ENCODE data around the gene ZBTB18. TPM values are rescaled to one million over a fixed set of nuclear protein-coding genes. Genes with fewer than 3 reads are reported as not detected.

The ZBTB18 gene
- total RNA-seq, 6 experiments from 2014 or later = 19.4 to 24.5 (median 22.0) TPM

DNA sequence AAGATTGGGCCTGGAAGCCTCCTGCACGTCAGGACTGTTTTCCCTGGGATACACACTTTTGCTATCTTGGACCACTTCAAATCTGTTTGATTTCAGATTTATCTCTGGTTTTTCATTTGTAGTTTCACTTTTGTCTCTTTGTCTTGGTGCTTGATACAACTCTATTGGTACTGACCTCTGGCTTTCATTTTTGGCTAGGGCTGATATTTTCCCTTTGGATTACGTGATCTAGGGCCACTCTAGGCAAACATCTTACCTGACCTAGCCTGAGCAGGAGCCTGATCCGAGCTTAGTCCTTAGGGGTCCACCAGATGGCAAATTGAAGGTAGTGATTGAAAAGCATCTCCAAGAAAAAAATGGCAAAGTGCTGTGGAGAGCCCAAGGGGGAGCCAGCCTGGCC lies 39.6 kb downstream of the ZBTB18 start:
- no peak for DNase-seq
- peaks cover 20% of the 10 kb centered on the region for H3K4me1 Mint-ChIP-seq (ENCODE audit: low read depth)
- TF ChIP-seq, protein P1, sequence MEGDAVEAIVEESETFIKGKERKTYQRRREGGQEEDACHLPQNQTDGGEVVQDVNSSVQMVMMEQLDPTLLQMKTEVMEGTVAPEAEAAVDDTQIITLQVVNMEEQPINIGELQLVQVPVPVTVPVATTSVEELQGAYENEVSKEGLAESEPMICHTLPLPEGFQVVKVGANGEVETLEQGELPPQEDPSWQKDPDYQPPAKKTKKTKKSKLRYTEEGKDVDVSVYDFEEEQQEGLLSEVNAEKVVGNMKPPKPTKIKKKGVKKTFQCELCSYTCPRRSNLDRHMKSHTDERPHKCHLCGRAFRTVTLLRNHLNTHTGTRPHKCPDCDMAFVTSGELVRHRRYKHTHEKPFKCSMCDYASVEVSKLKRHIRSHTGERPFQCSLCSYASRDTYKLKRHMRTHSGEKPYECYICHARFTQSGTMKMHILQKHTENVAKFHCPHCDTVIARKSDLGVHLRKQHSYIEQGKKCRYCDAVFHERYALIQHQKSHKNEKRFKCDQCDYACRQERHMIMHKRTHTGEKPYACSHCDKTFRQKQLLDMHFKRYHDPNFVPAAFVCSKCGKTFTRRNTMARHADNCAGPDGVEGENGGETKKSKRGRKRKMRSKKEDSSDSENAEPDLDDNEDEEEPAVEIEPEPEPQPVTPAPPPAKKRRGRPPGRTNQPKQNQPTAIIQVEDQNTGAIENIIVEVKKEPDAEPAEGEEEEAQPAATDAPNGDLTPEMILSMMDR (IDR thresholded peaks at IDR 0.05) = no peak
- peaks cover 3% of the 10 kb centered on the region; the same call in 1 of the 2 replicates for H3K27me3 Mint-ChIP-seq (ENCODE audit: insufficient read depth)
- H3K9me3 Mint-ChIP-seq = peaks cover 14% of the 10 kb centered on the region; the same call in 1 of the 2 replicates
- peaks cover 13% of the 10 kb centered on the region for H3K36me3 Mint-ChIP-seq (ENCODE audit: low read depth)
- no peak overlapping the region for H3K4me3 Mint-ChIP-seq
- no peak overlapping the region for H3K27ac Mint-ChIP-seq

DNA sequence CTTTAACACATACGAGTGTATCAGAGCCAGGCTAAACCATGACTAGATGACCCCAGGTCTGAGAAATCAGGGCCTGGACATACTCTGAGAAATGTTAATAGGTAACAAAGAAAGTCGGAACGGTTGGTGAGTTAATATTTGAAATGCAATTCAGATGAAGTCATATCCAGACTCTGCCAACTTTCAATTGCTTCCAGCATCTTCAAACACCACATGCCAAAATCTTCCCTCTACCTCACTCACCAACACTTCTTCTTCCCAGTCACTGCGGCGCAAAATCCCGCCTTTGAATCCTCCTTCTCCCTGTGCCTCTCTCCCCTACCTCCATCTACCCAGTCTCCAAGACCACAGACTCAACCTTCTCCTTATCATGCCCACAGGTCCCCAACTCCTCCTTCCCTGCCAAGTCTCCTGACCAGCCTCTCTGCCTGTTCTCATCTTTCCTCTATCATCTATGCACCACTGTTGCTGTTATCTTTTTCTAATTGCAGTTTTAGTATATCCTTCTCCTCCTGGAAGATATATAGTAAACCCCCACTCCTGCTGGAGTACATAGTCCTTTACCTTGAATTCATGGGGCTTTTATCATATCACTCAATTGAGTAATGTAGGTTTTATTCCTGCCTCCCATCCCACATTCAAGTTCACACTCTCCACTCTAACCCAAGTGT lies 41.3 kb downstream of the ZBTB18 start:
- peak; percentile 56 for DNase-seq
- peaks cover 23% of the 10 kb centered on the region for H3K4me1 Mint-ChIP-seq (ENCODE audit: low read depth)
- H3K27ac Mint-ChIP-seq = peak overlapping the region; percentile 29

DNA sequence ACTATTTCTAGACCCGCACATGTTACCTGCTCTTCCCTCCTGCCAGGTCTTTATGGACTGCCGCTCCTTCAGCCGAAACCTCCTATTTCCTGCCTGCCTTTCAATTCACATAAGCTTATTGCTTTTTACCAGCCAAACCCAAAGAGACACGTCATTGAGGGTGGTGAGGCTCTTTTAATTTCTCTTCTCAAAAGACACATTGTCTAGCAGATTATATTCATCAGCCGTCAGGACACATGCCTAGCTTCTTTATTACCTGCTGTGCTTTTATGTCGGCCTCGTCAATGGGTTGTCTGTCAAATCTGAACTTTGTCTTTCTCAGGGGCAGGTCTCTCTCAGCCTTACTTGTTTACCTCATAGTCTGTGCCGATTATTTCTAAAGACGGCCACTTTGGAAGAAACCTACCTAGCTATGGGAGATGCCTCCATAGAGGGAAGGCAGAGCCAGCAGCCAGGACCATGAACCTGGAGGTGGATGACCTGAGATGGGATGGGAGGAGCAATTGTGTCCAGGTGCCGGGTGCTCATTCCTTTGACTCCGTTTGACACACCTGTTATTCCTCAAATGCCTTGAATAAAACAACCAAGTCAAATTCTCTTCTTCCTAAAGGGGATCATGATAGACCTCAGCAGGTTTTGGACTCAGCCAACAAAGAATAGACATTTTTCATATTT lies 42.0 kb downstream of the ZBTB18 start:
- Mint-ChIP-seq H3K27me3 (ENCODE audit: insufficient read depth) (no peaks in the 10 kb centered on the region), H3K4me1 (ENCODE audit: low read depth) (peaks cover 30% of the 10 kb centered on the region), H3K36me3 (ENCODE audit: low read depth) (no peaks in the 10 kb centered on the region), H3K4me3 (no peak overlapping the region), H3K27ac (peak overlapping the region; percentile 29), H3K9me3 (no peaks in the 10 kb centered on the region)
- no peak for DNase-seq
- TF ChIP-seq, protein P1 (IDR thresholded peaks at IDR 0.05) = no peak

More for the DNA sequence above, 41.3 kb downstream of the ZBTB18 start:
- H3K36me3 Mint-ChIP-seq (ENCODE audit: low read depth) = no peaks in the 10 kb centered on the region
- TF ChIP-seq, protein P1 (IDR thresholded peaks at IDR 0.05) = no peak
- H3K27me3 Mint-ChIP-seq (ENCODE audit: insufficient read depth) = no peaks in the 10 kb centered on the region; the same call in 1 of the 2 replicates
- no peak overlapping the region; the same call in 1 of the 2 replicates for H3K4me3 Mint-ChIP-seq
- no peaks in the 10 kb centered on the region for H3K9me3 Mint-ChIP-seq

DNA sequence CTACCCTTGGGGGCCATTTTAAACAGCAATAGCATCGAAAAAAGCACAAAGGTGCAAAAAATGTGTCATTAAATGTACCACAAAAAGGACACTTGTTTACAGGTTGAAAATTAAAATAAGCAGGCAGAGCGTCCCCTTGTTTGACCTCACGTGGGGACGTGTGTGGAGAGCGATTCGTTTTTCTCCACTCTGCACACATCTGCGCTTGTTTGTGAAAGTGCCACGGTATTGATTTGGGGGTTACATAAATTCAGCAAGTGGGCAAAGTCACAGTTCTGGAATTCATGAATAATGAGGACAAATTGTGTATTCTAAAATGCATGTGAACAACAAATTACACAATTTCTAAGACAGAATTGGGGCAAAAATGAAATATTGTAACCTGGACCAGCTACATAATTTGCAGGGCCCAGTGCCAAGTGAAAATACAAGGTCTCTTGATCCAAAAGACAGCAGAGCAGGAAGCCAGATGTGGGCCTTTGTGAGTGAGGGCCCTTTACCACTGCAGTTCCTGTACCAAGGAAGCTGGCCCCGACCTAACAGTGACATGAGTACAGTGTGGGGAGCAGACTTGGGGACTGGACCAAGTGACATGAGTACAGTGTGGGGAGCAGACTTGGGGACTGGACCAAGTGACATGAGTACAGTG lies 43.9 kb downstream of the ZBTB18 start:
- H3K27ac Mint-ChIP-seq = no peak overlapping the region
- no peak overlapping the region for H3K4me3 Mint-ChIP-seq
- no peaks in the 10 kb centered on the region for H3K27me3 Mint-ChIP-seq (ENCODE audit: insufficient read depth)
- no peak for DNase-seq
- no peaks in the 10 kb centered on the region for H3K9me3 Mint-ChIP-seq
- TF ChIP-seq, protein P1 (IDR thresholded peaks at IDR 0.05) = no peak
- peaks cover 6% of the 10 kb centered on the region for H3K36me3 Mint-ChIP-seq (ENCODE audit: low read depth)
- H3K4me1 Mint-ChIP-seq (ENCODE audit: low read depth) = peaks cover 34% of the 10 kb centered on the region

DNA sequence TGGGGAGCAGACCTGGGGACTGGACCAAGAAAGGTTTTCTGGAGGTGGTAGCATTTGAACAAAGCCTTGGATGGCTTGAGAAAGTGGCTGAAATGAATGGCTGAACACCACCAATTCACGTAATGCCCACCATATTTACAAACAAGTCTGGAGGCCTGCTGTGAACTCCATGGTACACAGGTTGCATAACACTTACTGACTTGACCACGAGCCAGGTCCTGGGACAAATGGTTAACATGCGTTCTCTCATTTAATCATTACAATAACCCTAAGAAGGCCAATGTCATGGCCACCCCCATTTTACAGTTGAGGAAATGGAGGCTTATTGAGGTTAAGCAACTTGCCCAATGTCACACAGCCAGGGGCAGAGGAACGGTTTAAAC lies 44.4 kb downstream of the ZBTB18 start:
- Mint-ChIP-seq H3K9me3 (no peaks in the 10 kb centered on the region), H3K27ac (no peak overlapping the region), H3K4me3 (no peak overlapping the region), H3K27me3 (ENCODE audit: insufficient read depth) (no peaks in the 10 kb centered on the region), H3K4me1 (ENCODE audit: low read depth) (peaks cover 36% of the 10 kb centered on the region), H3K36me3 (ENCODE audit: low read depth) (peaks cover 6% of the 10 kb centered on the region)
- no peak for DNase-seq
- TF ChIP-seq, protein P1 (IDR thresholded peaks at IDR 0.05) = no peak
